Measurements from ENCODE around the gene SLC44A1. TPM values are rescaled to one million over a fixed set of nuclear protein-coding genes. Genes with fewer than 3 reads are reported as not detected.

SLC44A1 gene
- total and polyA plus RNA-seq, 10 of the 15 experiments (the other 5 are each of a cell fraction or from before 2014, with no cell fraction given): 2.4 to 21.2 (median 12.4) TPM

DNA sequence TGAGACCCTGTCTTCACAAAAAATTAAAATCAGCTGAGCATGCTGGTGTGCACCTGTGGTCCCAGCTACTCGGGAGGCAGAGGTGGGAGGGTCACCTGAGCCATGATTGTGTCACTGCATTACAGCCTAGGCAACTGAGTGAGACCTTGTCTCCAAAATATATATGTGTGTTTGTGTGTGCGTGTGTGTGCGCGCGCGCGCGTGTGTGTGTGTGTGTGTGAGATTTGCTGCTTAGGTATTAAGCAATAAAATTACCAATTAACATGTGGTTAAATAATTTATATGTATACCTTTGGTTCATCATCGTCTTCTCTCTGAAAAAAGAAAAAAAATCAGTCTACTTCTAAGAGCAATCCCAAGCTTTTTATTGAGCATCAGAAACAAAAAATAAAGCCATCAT, 117.4 kb downstream of the SLC44A1 start:
- ChIA-PET CTCF (no interaction called here), POLR2A (interaction anchor here (1.0 kb wide), 1 partner anchor 11 kb away, joined by 3 read pairs; no protein-coding TSS in a partner anchor), SMC1A (ENCODE audit: uncharacterized antibody, unreplicated experiment) (interaction anchor here (1.1 to 2.1 kb wide), 3 partner anchors 9 to 107 kb away, joined by 3 to 6 read pairs (median 4); no protein-coding TSS in a partner anchor), RAD21 (ENCODE audit: unreplicated experiment) (no interaction called here)
- TF ChIP-seq, protein P1, sequence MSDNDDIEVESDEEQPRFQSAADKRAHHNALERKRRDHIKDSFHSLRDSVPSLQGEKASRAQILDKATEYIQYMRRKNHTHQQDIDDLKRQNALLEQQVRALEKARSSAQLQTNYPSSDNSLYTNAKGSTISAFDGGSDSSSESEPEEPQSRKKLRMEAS (IDR thresholded peaks at IDR 0.05; ENCODE audit: low read depth, low read length): no peak
- TF ChIP-seq YY1 (IDR thresholded peaks at IDR 0.05; ENCODE audit: low read depth, low read length): no peak
- TF ChIP-seq, protein P2, sequence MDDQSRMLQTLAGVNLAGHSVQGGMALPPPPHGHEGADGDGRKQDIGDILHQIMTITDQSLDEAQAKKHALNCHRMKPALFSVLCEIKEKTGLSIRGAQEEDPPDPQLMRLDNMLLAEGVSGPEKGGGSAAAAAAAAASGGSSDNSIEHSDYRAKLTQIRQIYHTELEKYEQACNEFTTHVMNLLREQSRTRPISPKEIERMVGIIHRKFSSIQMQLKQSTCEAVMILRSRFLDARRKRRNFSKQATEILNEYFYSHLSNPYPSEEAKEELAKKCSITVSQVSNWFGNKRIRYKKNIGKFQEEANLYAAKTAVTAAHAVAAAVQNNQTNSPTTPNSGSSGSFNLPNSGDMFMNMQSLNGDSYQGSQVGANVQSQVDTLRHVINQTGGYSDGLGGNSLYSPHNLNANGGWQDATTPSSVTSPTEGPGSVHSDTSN (IDR thresholded peaks at IDR 0.05; ENCODE audit: insufficient replicate concordance, low read depth, low read length): no peak
- TF ChIP-seq, protein P3, sequence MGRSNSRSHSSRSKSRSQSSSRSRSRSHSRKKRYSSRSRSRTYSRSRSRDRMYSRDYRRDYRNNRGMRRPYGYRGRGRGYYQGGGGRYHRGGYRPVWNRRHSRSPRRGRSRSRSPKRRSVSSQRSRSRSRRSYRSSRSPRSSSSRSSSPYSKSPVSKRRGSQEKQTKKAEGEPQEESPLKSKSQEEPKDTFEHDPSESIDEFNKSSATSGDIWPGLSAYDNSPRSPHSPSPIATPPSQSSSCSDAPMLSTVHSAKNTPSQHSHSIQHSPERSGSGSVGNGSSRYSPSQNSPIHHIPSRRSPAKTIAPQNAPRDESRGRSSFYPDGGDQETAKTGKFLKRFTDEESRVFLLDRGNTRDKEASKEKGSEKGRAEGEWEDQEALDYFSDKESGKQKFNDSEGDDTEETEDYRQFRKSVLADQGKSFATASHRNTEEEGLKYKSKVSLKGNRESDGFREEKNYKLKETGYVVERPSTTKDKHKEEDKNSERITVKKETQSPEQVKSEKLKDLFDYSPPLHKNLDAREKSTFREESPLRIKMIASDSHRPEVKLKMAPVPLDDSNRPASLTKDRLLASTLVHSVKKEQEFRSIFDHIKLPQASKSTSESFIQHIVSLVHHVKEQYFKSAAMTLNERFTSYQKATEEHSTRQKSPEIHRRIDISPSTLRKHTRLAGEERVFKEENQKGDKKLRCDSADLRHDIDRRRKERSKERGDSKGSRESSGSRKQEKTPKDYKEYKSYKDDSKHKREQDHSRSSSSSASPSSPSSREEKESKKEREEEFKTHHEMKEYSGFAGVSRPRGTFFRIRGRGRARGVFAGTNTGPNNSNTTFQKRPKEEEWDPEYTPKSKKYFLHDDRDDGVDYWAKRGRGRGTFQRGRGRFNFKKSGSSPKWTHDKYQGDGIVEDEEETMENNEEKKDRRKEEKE (IDR thresholded peaks at IDR 0.05): no peak
- TF ChIP-seq, protein P4, sequence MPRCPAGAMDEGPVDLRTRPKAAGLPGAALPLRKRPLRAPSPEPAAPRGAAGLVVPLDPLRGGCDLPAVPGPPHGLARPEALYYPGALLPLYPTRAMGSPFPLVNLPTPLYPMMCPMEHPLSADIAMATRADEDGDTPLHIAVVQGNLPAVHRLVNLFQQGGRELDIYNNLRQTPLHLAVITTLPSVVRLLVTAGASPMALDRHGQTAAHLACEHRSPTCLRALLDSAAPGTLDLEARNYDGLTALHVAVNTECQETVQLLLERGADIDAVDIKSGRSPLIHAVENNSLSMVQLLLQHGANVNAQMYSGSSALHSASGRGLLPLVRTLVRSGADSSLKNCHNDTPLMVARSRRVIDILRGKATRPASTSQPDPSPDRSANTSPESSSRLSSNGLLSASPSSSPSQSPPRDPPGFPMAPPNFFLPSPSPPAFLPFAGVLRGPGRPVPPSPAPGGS (IDR thresholded peaks at IDR 0.05; ENCODE audit: borderline replicate concordance, insufficient read depth, low read depth, low read length, poor library complexity, severe bottlenecking): peak; percentile 36
- FAIRE-seq (no peak), ATAC-seq (no peak), DNase-seq (ENCODE audit: low read depth, low spot score) (no peak)
- Histone ChIP-seq H3K4me1 (ENCODE audit: control insufficient read depth, insufficient read depth, low read length) (peaks cover 7% of the 10 kb centered on the region), H4K20me1 (ENCODE audit: control insufficient read depth, insufficient read depth) (no peaks in the 10 kb centered on the region), H3K4me3 (no peak overlapping the region), H3K79me2 (ENCODE audit: control insufficient read depth, insufficient read depth, low read length) (no peaks in the 10 kb centered on the region), H3K9ac (ENCODE audit: control insufficient read depth, insufficient read depth, low read length) (no peak overlapping the region), H3K36me3 (ENCODE audit: control insufficient read depth in 2 of 2, insufficient read depth in 2 of 2, low read length in 1 of 2) (no peaks in the 10 kb centered on the region), H3K9me3 (replicated peaks; ENCODE audit: control insufficient read depth, insufficient read depth, low read length) (no peaks in the 10 kb centered on the region), H2AFZ (ENCODE audit: control insufficient read depth, low read depth, low read length) (no peak overlapping the region), H3K4me2 (ENCODE audit: control insufficient read depth, insufficient read depth) (no peak overlapping the region), H3K27me3 (replicated peaks in 1 of 2; ENCODE audit: control insufficient read depth in 2 of 2, insufficient read depth in 2 of 2, low read length in 1 of 2) (no peaks in the 10 kb centered on the region), H3K27ac (ENCODE audit: control insufficient read depth, insufficient read depth) (no peak overlapping the region)
- in situ Hi-C loops (cut with MboI) (no loop called here), intact Hi-C loops (cut with micrococcal nuclease; ENCODE audit: unreplicated experiment) (no loop called here)
- 92% methylated on average over 9 of the region's 9 CpGs for WGBS (ENCODE audit: insufficient coverage, insufficient replicate concordance, low lambda C conversion rate, missing lambda C conversion rate)
- no TSS peak for BruUV-seq (replicated peaks)

All from GM12878 (cell line).